HepG2 (cell line): Measurements from ENCODE around the gene ARHGAP15. TPM values are rescaled to one million over a fixed set of nuclear protein-coding genes. Genes with fewer than 3 reads are reported as not detected.

ENCODE experiments used
- ATAC-seq: fragments of 200-7000 bp; cut with Tn5 transposase; 3 replicates; pipeline ENCODE4 v1.9.1; 2020; ENCODE audit warnings: mild to moderate bottlenecking, moderate library complexity
- BruUV-seq: library from RNA; stranded (reverse); fragments of 400-500 nt; replicated peaks from 2 replicates; lab custom pipeline; 2021; lab: Mats Ljungman, UMichigan
- CTCF ChIA-PET: fragments of 300-600 bp; formaldehyde crosslinking; extraction: SDS; loops from one replicate; lab custom pipeline; 2021; ENCODE audit warnings: low total read pairs, inconsistent platforms, low intra/inter-chr PET ratio; lab: Yijun Ruan, JAX
- POLR2A ChIA-PET: fragments of 350-600 bp; sonication (Branson Sonifier 250); formaldehyde crosslinking; loops from one replicate; lab custom pipeline; 2020; ENCODE audit warnings: antibody characterized with exemption, inconsistent platforms; lab: Yijun Ruan, JAX
- DNase-seq: peaks from one replicate; pipeline ENCODE4 v3.0.0-alpha.2; 2015; ENCODE audit warnings: low spot score
- FAIRE-seq: peaks from 3 replicates; lab custom pipeline; 2011; peaks lifted over from hg19 to GRCh38; lab: Jason Lieb, UNC
- H2AFZ ChIP-seq: one replicate; pipeline ENCODE4 v1.6.1; 2011; ENCODE audit warnings: low read length, inconsistent platforms
- H3K27ac ChIP-seq: fragments of 300-600 bp; 3 replicates; pipeline ENCODE4 v1.8.0; 2011; ENCODE audit warnings: mixed run types, mild to moderate bottlenecking, mixed read lengths, low read length, inconsistent platforms; ENCODE audit not compliant: insufficient read depth; ENCODE audit errors: extremely low read length
- H3K27me3 ChIP-seq, 2 experiments: fragments of 200-600 bp in 1 of 2; 2 replicates in 1 of 2; 3 replicates in 1 of 2; pipeline versions ENCODE4 v1.6.0 to v1.8.0; 2011; ENCODE audit warnings: low read length in 2 of 2, mild to moderate bottlenecking in 2 of 2, moderate library complexity in 2 of 2, inconsistent platforms in 1 of 2; ENCODE audit not compliant: insufficient read depth in 2 of 2, control insufficient read depth in 1 of 2
- H3K36me3 ChIP-seq, 2 experiments: fragments of 200-600 bp in 1 of 2; replicated peaks in 1 of 2; 2 replicates in 1 of 2; 3 replicates in 1 of 2; pipeline versions ENCODE4 v1.5.1 to v1.8.0; 2011; ENCODE audit warnings: low read length in 2 of 2, inconsistent platforms in 1 of 2; ENCODE audit not compliant: insufficient read depth in 2 of 2, control insufficient read depth in 1 of 2
- H3K4me1 ChIP-seq: 2 replicates; pipeline ENCODE4 v1.5.1; 2012; ENCODE audit warnings: low read length, inconsistent platforms; ENCODE audit not compliant: insufficient read depth
- H3K4me2 ChIP-seq: 2 replicates; pipeline ENCODE4 v1.6.0; 2011; ENCODE audit warnings: low read depth, low read length, inconsistent platforms
- H3K4me3 ChIP-seq, 3 experiments: fragments of 200-600 bp in 1 of 3; sonication (generic), shearing (Covaris generic) in 1 of 3; replicated peaks in 1 of 3; 2 replicates each; pipeline ENCODE4 v1.5.1; 2011 to 2016; ENCODE audit warnings: low read length in 3 of 3, inconsistent platforms in 2 of 3, low read depth in 2 of 3, mild to moderate bottlenecking in 2 of 3, control low read depth in 1 of 3, mixed read lengths in 1 of 3; ENCODE audit not compliant: insufficient read depth in 1 of 3
- H3K79me2 ChIP-seq: one replicate; pipeline ENCODE4 v1.6.1; 2011; ENCODE audit warnings: low read length, inconsistent platforms; ENCODE audit not compliant: insufficient read depth
- H3K9ac ChIP-seq: 2 replicates; pipeline ENCODE4 v1.6.0; 2011; ENCODE audit warnings: mild to moderate bottlenecking, low read depth, low read length, inconsistent platforms; ENCODE audit not compliant: insufficient read depth
- H3K9me3 ChIP-seq: 2 replicates; pipeline ENCODE4 v1.5.1; 2012; ENCODE audit warnings: mild to moderate bottlenecking, low read length
- H4K20me1 ChIP-seq: 2 replicates; pipeline ENCODE4 v1.6.0; 2011; ENCODE audit warnings: inconsistent platforms, mild to moderate bottlenecking, low read length, moderate library complexity; ENCODE audit not compliant: insufficient read depth
- DMAP1 ChIP-seq: IDR thresholded peaks from 2 replicates; pipeline ENCODE4 v1.6.1; 2016
- DZIP1 ChIP-seq: sonication (generic); formaldehyde crosslinking; IDR thresholded peaks from 2 replicates; pipeline ENCODE4 v1.5.0; 2020; ENCODE audit warnings: mild to moderate bottlenecking, missing genetic modification reagents
- FOXC1 ChIP-seq: sonication (generic); formaldehyde crosslinking; IDR thresholded peaks from 2 replicates; pipeline ENCODE4 v1.8.0; 2022; ENCODE audit warnings: mild to moderate bottlenecking, missing genetic modification reagents, borderline replicate concordance
- HDAC6 ChIP-seq: fragments of 200-600 bp; sonication (generic); IDR thresholded peaks from 2 replicates; pipeline ENCODE4 v1.7.0; 2017; ENCODE audit warnings: mild to moderate bottlenecking, antibody characterized with exemption, low read length, low read depth
- MAF1 ChIP-seq: sonication (generic); formaldehyde crosslinking; IDR thresholded peaks from 2 replicates; pipeline ENCODE4 v1.5.0; 2020; ENCODE audit warnings: missing genetic modification reagents, borderline replicate concordance
- MBD4 ChIP-seq: IDR thresholded peaks from 2 replicates; pipeline ENCODE4 v1.6.1; 2012; ENCODE audit warnings: low read length, inconsistent platforms, borderline replicate concordance
- PHF8 ChIP-seq: sonication (generic); formaldehyde crosslinking; IDR thresholded peaks from 2 replicates; pipeline ENCODE4 v1.5.0; 2020; ENCODE audit warnings: missing genetic modification reagents
- RARG ChIP-seq: sonication (generic); formaldehyde crosslinking; IDR thresholded peaks from 2 replicates; pipeline ENCODE4 v1.4.0; 2020; ENCODE audit warnings: low read depth, mild to moderate bottlenecking, missing genetic modification reagents
- REXO4 ChIP-seq: sonication (generic); formaldehyde crosslinking; IDR thresholded peaks from 2 replicates; pipeline ENCODE4 v1.8.0; 2022; ENCODE audit warnings: missing genetic modification reagents, mild to moderate bottlenecking, borderline replicate concordance
- SSRP1 ChIP-seq: IDR thresholded peaks from 2 replicates; pipeline ENCODE4 v1.6.1; 2016; ENCODE audit warnings: control low read depth
- ZFAT ChIP-seq: sonication (generic); formaldehyde crosslinking; conservative IDR thresholded peaks from 2 replicates; pipeline ENCODE4 v1.8.1; 2023; ENCODE audit warnings: missing genetic modification reagents, inconsistent platforms
- ZNF260 ChIP-seq: sonication (generic); formaldehyde crosslinking; IDR thresholded peaks from 2 replicates; pipeline ENCODE4 v1.4.0; 2020; ENCODE audit warnings: missing genetic modification reagents, low read depth, mild to moderate bottlenecking, borderline replicate concordance
- WGBS: methylation state at CpG from one replicate; pipeline ENCODE4 v1.1.6; 2017; ENCODE audit warnings: low lambda C conversion rate; 5-methylcytosine and 5-hydroxymethylcytosine counted together
- in situ Hi-C: cut with HindIII; loops from 2 replicates; pipeline ENCODE4 v1.10.0; 2017; ENCODE audit warnings: low pct_unique_long_range_greater_than_20kb; ENCODE audit not compliant: extremely low pct_ligation_motif_present
- intact Hi-C: fragments of 100-400 bp; cut with micrococcal nuclease; formaldehyde crosslinking; loops from one replicate; pipeline ENCODE4 v1.10.0; 2022; ENCODE audit not compliant: unreplicated experiment
- polyA plus RNA-seq, 8 experiments: library from polyadenylated mRNA; depleted of rRNA in 3 of 8; stranded (reverse) in 7 of 8; unstranded in 1 of 8; fragments of >200 nt; fragmentation: Illumina TruSeq in 4 of 8; extraction: Trizol in 4 of 8; gene quantifications; 2 replicates each; pipeline versions ENCODE4 v1.2.1 to v1.2.3, GENCODE V29; 2011 to 2016; ENCODE audit warnings: low read depth in 4 of 8, missing spikeins in 1 of 8, mixed read lengths in 1 of 8; ENCODE audit not compliant: insufficient read depth in 1 of 8
- total RNA-seq, 5 experiments: library from RNA; depleted of rRNA; stranded (reverse); fragments of >200 nt; fragmentation: Illumina TruSeq; extraction: Trizol; gene quantifications; 2 replicates each; pipeline ENCODE4 v1.2.3, GENCODE V29; 2016; ENCODE audit warnings: low read depth in 1 of 5

ARHGAP15 gene
- total and polyA plus RNA-seq, 2 of the 13 experiments (the other 11 are each of a cell fraction or from before 2014, with no cell fraction given): 0.04 TPM; not detected in 1

DNA sequence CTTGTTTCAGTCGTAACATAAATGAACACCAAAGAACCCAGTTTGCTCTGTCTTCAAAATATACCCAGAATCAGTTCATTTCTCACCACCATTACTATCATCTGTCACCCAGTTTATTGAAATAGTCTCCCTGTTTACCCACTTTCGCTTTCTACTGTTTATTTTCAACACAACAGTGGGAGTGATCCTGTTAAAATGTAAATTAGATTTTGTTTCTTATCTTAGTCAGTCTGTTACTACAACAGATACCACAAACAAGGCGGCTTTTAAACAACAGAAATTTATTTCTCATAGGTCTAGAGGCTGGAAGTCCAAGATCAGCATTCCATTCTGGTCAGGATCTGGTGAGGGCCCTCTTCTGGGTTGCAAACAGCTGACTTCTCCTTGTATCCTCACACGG, 74.8 kb downstream of the ARHGAP15 start:
- H3K79me2 ChIP-seq: no peaks in the 10 kb centered on the region
- H3K27ac ChIP-seq: no peak overlapping the region
- no peak overlapping the region for H3K4me3 ChIP-seq
- DNase-seq (no peak), FAIRE-seq (no peak), ATAC-seq (no peak)
- WGBS: 1% methylated on average over 4 of the region's 4 CpGs
- ChIA-PET CTCF (no interaction called here), POLR2A (no interaction called here)
- peak overlapping the region; percentile 43 for H2AFZ ChIP-seq
- BruUV-seq: no TSS peak
- TF ChIP-seq FOXC1 (CRISPR knock-in tag): no peak
- TF ChIP-seq ZNF260 (CRISPR knock-in tag): no peak
- TF ChIP-seq MBD4: no peak
- TF ChIP-seq MAF1 (CRISPR knock-in tag): no peak
- TF ChIP-seq REXO4 (CRISPR knock-in tag): no peak
- TF ChIP-seq RARG: no peak
- TF ChIP-seq HDAC6: no peak
- no peak for TF ChIP-seq ZFAT (CRISPR knock-in tag)
- no peak for TF ChIP-seq PHF8
- TF ChIP-seq SSRP1: no peak
- TF ChIP-seq DZIP1: no peak
- no peak for TF ChIP-seq DMAP1
- H3K36me3 ChIP-seq: no peaks in the 10 kb centered on the region
- in situ Hi-C loops (no loop called here), intact Hi-C loops (no loop called here)
- H3K27me3 ChIP-seq: no peaks in the 10 kb centered on the region
- H3K9me3 ChIP-seq: no peaks in the 10 kb centered on the region
- no peak overlapping the region for H3K4me2 ChIP-seq
- H3K9ac ChIP-seq: no peak overlapping the region
- H3K4me1 ChIP-seq: no peaks in the 10 kb centered on the region
- H4K20me1 ChIP-seq: no peaks in the 10 kb centered on the region
